Activated CD4-positive, alpha-beta T cell treated with anti-CD3 and anti-CD28 coated beads, Interleukin-2, amount 10 ng/mL, durations not matched to agents 24 days and 14 days (primary cell): ENCODE data around the gene CAMSAP1. TPM values are rescaled to one million over a fixed set of nuclear protein-coding genes. Genes with fewer than 3 reads are reported as not detected.

ENCODE experiments used
- DNase-seq: peaks from one replicate; pipeline ENCODE4 v3.0.0; 2022
- H3K27ac Mint-ChIP-seq: one replicate; pipeline ENCODE4 v1.8.0; 2022; ENCODE audit warnings: mild to moderate bottlenecking, mixed read lengths
- H3K27me3 Mint-ChIP-seq: one replicate; pipeline ENCODE4 v1.8.0; 2022; ENCODE audit warnings: mixed read lengths
- H3K36me3 Mint-ChIP-seq: one replicate; pipeline ENCODE4 v1.8.0; 2022; ENCODE audit warnings: low read depth, mild to moderate bottlenecking, mixed read lengths
- H3K4me1 Mint-ChIP-seq: one replicate; pipeline ENCODE4 v1.8.0; 2021; ENCODE audit warnings: mixed read lengths
- H3K4me3 Mint-ChIP-seq: one replicate; pipeline ENCODE4 v1.8.0; 2022; ENCODE audit warnings: mild to moderate bottlenecking, moderate library complexity, mixed read lengths
- H3K9me3 Mint-ChIP-seq: one replicate; pipeline ENCODE4 v1.8.0; 2021; ENCODE audit warnings: mixed read lengths
- intact Hi-C: fragments of 100-400 bp; cut with micrococcal nuclease; formaldehyde crosslinking; loops from one replicate; pipeline ENCODE4 v1.15.1; 2023
- total RNA-seq: library from RNA; stranded (reverse); gene quantifications from 2 replicates; pipeline ENCODE4 v1.2.3, GENCODE V29; 2022

Gene CAMSAP1
- total RNA-seq, 1 donor from 2014 or later = 49.9 TPM

DNA sequence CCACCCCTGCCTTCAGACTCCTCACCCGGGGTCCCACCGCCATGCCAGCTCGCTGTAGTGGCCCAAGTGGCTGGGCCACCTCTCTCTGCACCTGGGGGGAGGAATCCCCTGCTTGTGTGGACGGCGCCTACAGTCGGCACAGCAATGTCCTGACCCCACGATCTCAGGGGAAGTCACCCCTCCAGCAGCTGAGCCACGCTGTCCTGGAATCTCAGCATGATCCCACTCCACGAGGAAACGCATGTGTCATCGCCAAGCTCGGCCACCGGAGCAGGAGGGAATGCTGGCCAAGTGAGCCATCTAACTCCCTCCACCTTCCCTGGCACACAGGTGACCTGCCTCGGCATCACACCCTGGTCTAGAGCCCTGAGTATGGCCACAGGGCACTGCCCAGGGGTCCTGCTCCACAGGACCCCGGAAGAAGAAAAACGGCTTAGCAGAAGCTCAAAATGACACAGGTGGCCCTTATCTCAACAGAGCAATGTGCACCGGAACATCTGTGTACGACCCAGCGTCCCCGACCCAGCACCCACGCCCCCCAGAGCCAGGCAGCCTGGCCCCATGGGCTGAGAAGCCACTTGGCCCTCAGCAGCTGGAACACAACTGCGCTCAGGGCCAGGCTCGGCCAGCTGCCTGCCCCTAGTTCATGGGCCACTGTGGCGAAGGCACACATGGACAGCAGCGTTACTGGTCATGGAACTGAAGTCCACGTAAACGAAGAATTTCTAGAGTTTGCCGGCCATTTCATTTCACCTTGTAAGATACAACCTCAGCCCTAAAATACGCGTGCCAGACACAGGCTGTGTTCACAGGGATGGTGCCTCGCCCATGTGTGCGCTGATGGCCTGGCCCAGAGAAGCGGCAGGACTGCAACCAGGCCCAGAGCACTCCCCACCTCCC, 23.4 kb upstream of the CAMSAP1 start:
- DNase-seq = no peak
- peak overlapping the region; percentile 41 for H3K27ac Mint-ChIP-seq
- intact Hi-C loops = no loop called here
- peaks cover 30% of the 10 kb centered on the region for H3K36me3 Mint-ChIP-seq
- no peak overlapping the region for H3K4me3 Mint-ChIP-seq
- H3K9me3 Mint-ChIP-seq = peaks cover 2% of the 10 kb centered on the region
- no peaks in the 10 kb centered on the region for H3K27me3 Mint-ChIP-seq
- H3K4me1 Mint-ChIP-seq = peaks cover 17% of the 10 kb centered on the region

DNA sequence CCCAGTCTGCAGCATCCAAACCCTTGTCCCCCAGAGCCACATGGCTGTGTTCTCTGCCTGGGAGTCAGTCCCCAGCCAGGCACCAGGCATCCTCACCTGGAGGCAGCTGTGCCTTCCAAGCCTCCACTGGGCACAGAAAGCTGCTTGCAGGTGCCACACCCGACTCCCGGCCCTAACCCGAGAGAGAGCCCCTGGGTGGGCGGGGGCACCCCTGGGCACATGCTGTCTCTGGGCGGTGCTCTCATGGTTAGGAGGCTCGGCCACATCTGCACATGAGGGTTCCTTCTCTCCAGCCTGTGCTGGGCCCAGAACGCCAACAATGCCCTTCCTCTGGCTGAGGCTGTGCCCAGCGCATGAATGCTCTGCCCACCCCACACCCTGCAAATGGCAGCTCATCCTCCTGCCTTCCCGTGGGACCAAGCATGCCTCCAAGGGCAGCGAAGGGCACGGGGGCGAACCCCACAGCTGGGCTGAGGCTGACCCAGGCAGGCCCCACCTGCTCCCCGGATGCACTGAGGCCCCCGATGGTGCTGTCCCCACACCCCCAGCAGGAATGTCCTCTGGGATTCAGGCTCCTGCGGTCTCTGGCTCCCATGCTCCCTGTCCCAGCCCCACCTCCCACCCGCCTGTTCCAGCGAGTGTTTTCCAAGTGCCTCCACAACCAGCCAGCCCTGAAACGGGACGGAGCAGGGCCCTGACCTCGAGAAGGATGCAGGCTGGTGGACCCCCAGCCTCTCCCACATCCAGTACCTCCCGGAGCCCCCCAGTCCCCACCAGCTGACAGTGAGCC, 22.5 kb upstream of the CAMSAP1 start:
- no peak overlapping the region for H3K4me3 Mint-ChIP-seq
- H3K27me3 Mint-ChIP-seq = no peaks in the 10 kb centered on the region
- H3K36me3 Mint-ChIP-seq = peaks cover 26% of the 10 kb centered on the region
- intact Hi-C loops = no loop called here
- H3K27ac Mint-ChIP-seq = no peak overlapping the region
- H3K9me3 Mint-ChIP-seq = peaks cover 3% of the 10 kb centered on the region
- H3K4me1 Mint-ChIP-seq = peaks cover 26% of the 10 kb centered on the region
- no peak for DNase-seq

GRCh38 chr9:135928731-135929655, 21.6 kb upstream of the CAMSAP1 start:
- H3K36me3 Mint-ChIP-seq = peaks cover 32% of the 10 kb centered on the region
- intact Hi-C loops = no loop called here
- no peak for DNase-seq
- no peak overlapping the region for H3K27ac Mint-ChIP-seq
- no peaks in the 10 kb centered on the region for H3K27me3 Mint-ChIP-seq
- H3K9me3 Mint-ChIP-seq = peaks cover 3% of the 10 kb centered on the region
- peaks cover 32% of the 10 kb centered on the region for H3K4me1 Mint-ChIP-seq
- H3K4me3 Mint-ChIP-seq = no peak overlapping the region

GRCh38 chr9:135928074-135928730, 20.9 kb upstream of the CAMSAP1 start:
- Mint-ChIP-seq H3K4me1 (peaks cover 32% of the 10 kb centered on the region), H3K9me3 (peaks cover 3% of the 10 kb centered on the region), H3K27ac (no peak overlapping the region), H3K27me3 (no peaks in the 10 kb centered on the region), H3K36me3 (peaks cover 26% of the 10 kb centered on the region), H3K4me3 (no peak overlapping the region)
- DNase-seq = no peak
- intact Hi-C loops = no loop called here

GRCh38 chr9:135927195-135928013, 20.1 kb upstream of the CAMSAP1 start:
- DNase-seq = no peak
- peak overlapping the region; percentile 34 for H3K27ac Mint-ChIP-seq
- intact Hi-C loops = loop anchor here (1.0 kb wide), 2 partner anchors 34 to 40 kb away; partner anchors contain the start of gene UBAC1
- H3K36me3 Mint-ChIP-seq = peaks cover 26% of the 10 kb centered on the region
- peaks cover 32% of the 10 kb centered on the region for H3K4me1 Mint-ChIP-seq
- H3K4me3 Mint-ChIP-seq = no peak overlapping the region
- peaks cover 3% of the 10 kb centered on the region for H3K9me3 Mint-ChIP-seq
- H3K27me3 Mint-ChIP-seq = no peaks in the 10 kb centered on the region

GRCh38 chr9:135926402-135927194, 19.3 kb upstream of the CAMSAP1 start:
- intact Hi-C loops = loop anchor here (1.0 kb wide), 2 partner anchors 35 to 39 kb away; partner anchors contain the start of gene UBAC1
- H3K9me3 Mint-ChIP-seq = peaks cover 3% of the 10 kb centered on the region
- H3K36me3 Mint-ChIP-seq = peaks cover 22% of the 10 kb centered on the region
- DNase-seq = peak; percentile 88
- peak overlapping the region; percentile 94 for H3K27ac Mint-ChIP-seq
- peaks cover 32% of the 10 kb centered on the region for H3K4me1 Mint-ChIP-seq
- H3K4me3 Mint-ChIP-seq = no peak overlapping the region
- no peaks in the 10 kb centered on the region for H3K27me3 Mint-ChIP-seq

DNA sequence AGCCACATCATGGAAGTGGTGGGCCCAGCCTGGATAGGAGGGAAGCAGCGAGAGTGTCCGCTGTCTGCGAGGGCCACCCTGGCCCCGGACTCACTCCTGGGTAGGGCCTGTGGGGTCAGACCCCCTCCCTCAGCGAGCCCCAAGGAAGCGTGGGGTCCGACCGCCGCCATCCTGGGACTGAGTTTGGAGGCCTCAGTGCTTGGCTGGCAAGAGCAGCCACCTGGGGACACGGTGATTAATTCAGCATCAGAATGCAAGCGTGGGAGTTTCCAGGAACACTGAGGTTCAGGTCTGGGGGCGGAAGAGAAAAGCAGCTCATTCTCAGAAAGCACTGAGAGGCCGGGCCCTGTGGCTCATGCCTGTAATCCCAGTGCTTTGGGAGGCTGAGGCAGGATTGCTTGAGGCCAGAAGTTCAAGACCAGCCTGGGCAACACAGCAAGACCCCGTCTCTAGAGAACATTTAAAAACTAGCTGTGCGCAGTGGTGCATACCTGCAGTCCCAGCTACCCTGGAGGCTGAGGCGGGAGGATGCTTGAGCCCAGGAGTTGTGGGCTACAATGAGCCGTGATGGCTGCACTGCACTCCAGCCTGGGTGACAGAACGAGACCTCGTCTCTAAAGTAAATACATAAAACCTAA, 18.3 kb upstream of the CAMSAP1 start:
- Mint-ChIP-seq H3K9me3 (peaks cover 3% of the 10 kb centered on the region), H3K4me3 (peak overlapping the region; percentile 71), H3K27ac (peak overlapping the region; percentile 94), H3K4me1 (peaks cover 32% of the 10 kb centered on the region), H3K36me3 (peaks cover 16% of the 10 kb centered on the region), H3K27me3 (no peaks in the 10 kb centered on the region)
- DNase-seq = peak; percentile 79
- intact Hi-C loops = loop anchor here (1.0 to 2.0 kb wide), 2 partner anchors 18 to 61 kb away; partner anchors contain the start of gene CAMSAP1

DNA sequence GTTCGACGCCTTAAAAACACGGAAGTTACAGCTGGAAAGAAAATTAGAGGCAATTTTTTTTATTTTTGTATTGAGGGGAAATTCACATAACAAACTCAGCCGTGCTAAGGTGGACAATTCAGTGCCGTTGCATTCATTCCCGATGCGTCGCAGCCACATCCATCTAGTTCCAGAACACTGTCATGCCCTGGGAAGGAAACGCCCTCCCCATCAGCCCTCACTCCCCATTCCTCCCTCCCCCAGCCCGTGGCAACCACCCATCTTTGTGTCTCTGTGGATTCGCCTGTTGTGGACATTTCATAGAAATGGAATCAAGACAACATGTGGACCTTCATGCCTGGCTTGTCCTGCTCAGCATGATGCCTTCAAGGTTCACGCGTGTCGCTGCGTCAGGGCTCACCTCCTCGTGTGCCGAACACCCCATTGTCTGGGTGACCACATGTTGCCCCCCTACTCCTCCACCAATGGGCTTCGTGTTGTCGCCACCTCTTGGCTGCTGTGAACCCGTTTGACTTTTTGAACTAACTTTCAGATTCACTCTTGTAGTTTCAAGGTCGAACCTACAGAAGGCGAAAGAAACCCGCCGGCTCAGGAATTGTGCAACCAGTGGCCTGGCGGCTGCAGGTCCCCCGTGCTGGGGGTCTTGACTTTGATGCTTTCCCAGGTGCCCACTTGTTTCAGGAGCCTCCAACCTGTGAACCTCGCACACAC, 17.4 kb upstream of the CAMSAP1 start:
- peaks cover 3% of the 10 kb centered on the region for H3K9me3 Mint-ChIP-seq
- DNase-seq = no peak
- peaks cover 16% of the 10 kb centered on the region for H3K36me3 Mint-ChIP-seq
- peaks cover 32% of the 10 kb centered on the region for H3K4me1 Mint-ChIP-seq
- peak overlapping the region; percentile 71 for H3K4me3 Mint-ChIP-seq
- H3K27ac Mint-ChIP-seq = peak overlapping the region; percentile 94
- intact Hi-C loops = loop anchor here (1.0 to 2.0 kb wide), 2 partner anchors 17 to 60 kb away; partner anchors contain the start of gene CAMSAP1
- H3K27me3 Mint-ChIP-seq = no peaks in the 10 kb centered on the region

GRCh38 chr9:135923508-135923907, 16.2 kb upstream of the CAMSAP1 start:
- Mint-ChIP-seq H3K36me3 (peaks cover 25% of the 10 kb centered on the region), H3K27me3 (no peaks in the 10 kb centered on the region), H3K4me1 (peaks cover 32% of the 10 kb centered on the region), H3K27ac (no peak overlapping the region), H3K4me3 (no peak overlapping the region), H3K9me3 (peaks cover 10% of the 10 kb centered on the region)
- DNase-seq = no peak
- intact Hi-C loops = no loop called here

- Mint-ChIP-seq H3K36me3 (peaks cover 30% of the 10 kb centered on the region), H3K4me3 (no peak overlapping the region), H3K27me3 (no peaks in the 10 kb centered on the region), H3K4me1 (peaks cover 24% of the 10 kb centered on the region), H3K9me3 (peaks cover 15% of the 10 kb centered on the region), H3K27ac (no peak overlapping the region)
- intact Hi-C loops = no loop called here
- DNase-seq = no peak
Observed at GRCh38 chr9:135921749-135922310, 14.5 kb upstream of the CAMSAP1 start.
